Cardiac fibroblast (primary cell): ENCODE measurements around the gene NR4A1.

ENCODE experiments used
- DNase-seq, 2 donors: peaks; one replicate each; pipeline versions ENCODE4 v3.0.0 to v3.0.0-alpha.2; 2010; ENCODE audit warnings: low read depth in 2 of 2
- H3K4me3 ChIP-seq, 2 donors: replicated peaks in 1 of 2; 1 replicate in 1 of 2; 2 replicates in 1 of 2; pipeline ENCODE4 v1.5.1; 2011; ENCODE audit warnings: low read depth in 2 of 2, low read length in 2 of 2, mild to moderate bottlenecking in 2 of 2, moderate library complexity in 1 of 2
- CTCF ChIP-seq: IDR thresholded peaks from one replicate; pipeline ENCODE4 v1.5.1; 2011; ENCODE audit warnings: low read depth, mild to moderate bottlenecking, low read length, inconsistent platforms

Gene NR4A1

GRCh38 chr12:52086366-52086765 lies 35.1 kb downstream of the NR4A1 start:
- DNase-seq: no peak
- TF ChIP-seq CTCF: no peak
- no peak overlapping the region for H3K4me3 ChIP-seq

GRCh38 chr12:52086944-52087835 lies 35.9 kb downstream of the NR4A1 start:
- TF ChIP-seq CTCF: no peak
- DNase-seq: no peak
- no peak overlapping the region for H3K4me3 ChIP-seq

GRCh38 chr12:52087961-52088820 lies 36.9 kb downstream of the NR4A1 start:
- TF ChIP-seq CTCF: no peak
- no peak for DNase-seq
- H3K4me3 ChIP-seq: no peak overlapping the region

GRCh38 chr12:52089491-52089890 lies 38.2 kb downstream of the NR4A1 start:
- H3K4me3 ChIP-seq: no peak overlapping the region
- DNase-seq: no peak
- no peak for TF ChIP-seq CTCF

- no peak for TF ChIP-seq CTCF
- no peak for DNase-seq
- H3K4me3 ChIP-seq: no peak overlapping the region
These were observed 39.0 kb downstream of the NR4A1 start for GRCh38 chr12:52090291-52090690.

GRCh38 chr12:52091061-52091460 lies 39.8 kb downstream of the NR4A1 start:
- no peak for TF ChIP-seq CTCF
- no peak overlapping the region for H3K4me3 ChIP-seq
- DNase-seq: no peak
